Right atrium auricular region (tissue), 2 donors: ENCODE results near the gene PSTPIP1. TPM values are rescaled to one million over a fixed set of nuclear protein-coding genes. Genes with fewer than 3 reads are reported as not detected.
A peak's percentile ranks its signal among the peaks of the same experiment; 100 is the strongest.

ENCODE experiments used
- DNase-seq: peaks from one replicate; pipeline ENCODE4 v3.0.0-alpha.2; 2019; ENCODE audit warnings: low spot score
- H3K27ac ChIP-seq, 2 donors: fragments of 200-600 bp; sonication (generic); 1 replicate in 1 of 2; 2 replicates in 1 of 2; pipeline ENCODE4 v1.5.1; 2016 to 2019
- H3K27me3 ChIP-seq, 2 donors: fragments of 200-600 bp; sonication (generic); one replicate each; pipeline versions ENCODE4 v1.5.1 to v1.6.0; 2017 to 2019
- H3K36me3 ChIP-seq: fragments of 200-600 bp; sonication (generic); one replicate; pipeline ENCODE4 v1.5.1; 2016
- H3K4me1 ChIP-seq, 2 donors: fragments of 200-600 bp; sonication (generic); one replicate each; pipeline versions ENCODE4 v1.5.1 to v1.6.0; 2017 to 2019
- H3K4me3 ChIP-seq, 2 donors: fragments of 200-600 bp; sonication (generic); 1 replicate in 1 of 2; 2 replicates in 1 of 2; pipeline ENCODE4 v1.5.1; 2017 to 2019; ENCODE audit warnings: mild to moderate bottlenecking in 1 of 2, moderate library complexity in 1 of 2
- H3K9me3 ChIP-seq, 2 donors: fragments of 200-600 bp; sonication (generic); one replicate each; pipeline ENCODE4 v1.5.1; 2019
- CTCF ChIP-seq, 2 donors: fragments of 200-600 bp; sonication (generic); IDR thresholded peaks; one replicate each; pipeline ENCODE4 v1.5.1; 2019; ENCODE audit warnings: antibody characterized with exemption in 2 of 2
- total RNA-seq, 2 donors: library from RNA; depleted of rRNA; stranded (reverse); fragments of >200 nt; gene quantifications; one replicate each; pipeline ENCODE4 v1.1.0, GENCODE V29; 2016

PSTPIP1 gene
- total RNA-seq, 2 donors from 2014 or later, result 1.9 to 2.3 TPM

- H3K4me1 ChIP-seq, result peaks cover 0 to 21% of the 10 kb centered on the region in 2 donors
- H3K36me3 ChIP-seq, result no peaks in the 10 kb centered on the region
- TF ChIP-seq CTCF (IDR thresholded peaks at IDR 0.05), result no peak
- H3K9me3 ChIP-seq, result no peaks in the 10 kb centered on the region
- DNase-seq, result no peak
- H3K27me3 ChIP-seq, result no peaks in the 10 kb centered on the region
- no peak overlapping the region for H3K27ac ChIP-seq
- H3K4me3 ChIP-seq, result no peak overlapping the region
These were observed 28.8 kb downstream of the PSTPIP1 start for GRCh38 chr15:77023576-77024272.

- no peak for DNase-seq
- H3K36me3 ChIP-seq, result no peaks in the 10 kb centered on the region
- H3K4me3 ChIP-seq, result no peak overlapping the region
- TF ChIP-seq CTCF (IDR thresholded peaks at IDR 0.05), result peak; percentile 90 to 97
- H3K27me3 ChIP-seq, result no peaks in the 10 kb centered on the region
- no peak overlapping the region for H3K27ac ChIP-seq
- peaks cover 0 to 21% of the 10 kb centered on the region in 2 donors for H3K4me1 ChIP-seq
- H3K9me3 ChIP-seq, result no peaks in the 10 kb centered on the region
These were observed 29.6 kb downstream of the PSTPIP1 start for GRCh38 chr15:77024273-77025082.

GRCh38 chr15:77025083-77025901 is 30.4 kb downstream of the PSTPIP1 start:
- Histone ChIP-seq H3K9me3 (no peaks in the 10 kb centered on the region), H3K4me1 (peaks cover 0 to 21% of the 10 kb centered on the region in 2 donors), H3K4me3 (no peak overlapping the region), H3K27ac (no peak overlapping the region), H3K27me3 (no peaks in the 10 kb centered on the region), H3K36me3 (no peaks in the 10 kb centered on the region)
- no peak for TF ChIP-seq CTCF (IDR thresholded peaks at IDR 0.05)
- no peak for DNase-seq

GRCh38 chr15:77025941-77026411 is 31.1 kb downstream of the PSTPIP1 start:
- no peak for TF ChIP-seq CTCF (IDR thresholded peaks at IDR 0.05)
- Histone ChIP-seq H3K4me1 (peaks cover 0 to 18% of the 10 kb centered on the region in 2 donors), H3K27ac (no peak overlapping the region), H3K36me3 (no peaks in the 10 kb centered on the region), H3K9me3 (no peaks in the 10 kb centered on the region), H3K27me3 (no peaks in the 10 kb centered on the region), H3K4me3 (no peak overlapping the region)
- DNase-seq, result no peak

- peaks cover 0 to 15% of the 10 kb centered on the region in 2 donors for H3K4me1 ChIP-seq
- no peaks in the 10 kb centered on the region for H3K36me3 ChIP-seq
- H3K27me3 ChIP-seq, result no peaks in the 10 kb centered on the region
- H3K9me3 ChIP-seq, result no peaks in the 10 kb centered on the region
- no peak overlapping the region for H3K27ac ChIP-seq
- TF ChIP-seq CTCF (IDR thresholded peaks at IDR 0.05), result no peak
- no peak for DNase-seq
- H3K4me3 ChIP-seq, result no peak overlapping the region
These were observed 31.7 kb downstream of the PSTPIP1 start for GRCh38 chr15:77026501-77027110.
